ENCODE results near the gene ATAD5. TPM values are rescaled to one million over a fixed set of nuclear protein-coding genes. Genes with fewer than 3 reads are reported as not detected.
A peak's percentile ranks its signal among the peaks of the same experiment; 100 is the strongest.
"Not testable (repeated sequence)": the region's sequence is repeated elsewhere in the genome, so short reads cannot be mapped to it uniquely, and the experiment has no call there.

Gene ATAD5
- total and polyA plus RNA-seq, 8 donors, result 0.15 to 9.7 (median 0.97) TPM

DNA sequence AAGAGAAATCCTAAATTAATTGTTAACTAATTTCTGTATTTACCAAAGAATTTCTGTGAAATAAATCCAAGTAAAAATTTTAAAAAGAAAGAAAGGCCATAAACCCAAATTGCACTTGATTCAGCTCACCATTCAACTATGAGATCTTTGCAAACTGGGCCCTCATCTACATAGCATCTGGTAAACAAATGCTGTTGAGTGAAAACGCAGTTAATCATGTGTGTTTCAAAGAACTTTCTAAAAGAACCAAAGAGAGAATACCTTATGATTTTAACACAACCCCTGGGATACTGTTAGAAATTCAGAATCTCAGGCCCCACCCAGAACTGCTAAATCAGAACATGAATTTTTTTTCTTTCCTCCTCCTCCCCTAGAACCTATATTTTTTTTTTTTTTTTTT is 23.9 kb upstream of the ATAD5 start:
- intact Hi-C loops (cut with DNase I; ENCODE audit: low total_unique reads), result no loop called here

GRCh38 chr17:30808785-30809286 is 22.9 kb upstream of the ATAD5 start:
- TF ChIP-seq, protein P1, sequence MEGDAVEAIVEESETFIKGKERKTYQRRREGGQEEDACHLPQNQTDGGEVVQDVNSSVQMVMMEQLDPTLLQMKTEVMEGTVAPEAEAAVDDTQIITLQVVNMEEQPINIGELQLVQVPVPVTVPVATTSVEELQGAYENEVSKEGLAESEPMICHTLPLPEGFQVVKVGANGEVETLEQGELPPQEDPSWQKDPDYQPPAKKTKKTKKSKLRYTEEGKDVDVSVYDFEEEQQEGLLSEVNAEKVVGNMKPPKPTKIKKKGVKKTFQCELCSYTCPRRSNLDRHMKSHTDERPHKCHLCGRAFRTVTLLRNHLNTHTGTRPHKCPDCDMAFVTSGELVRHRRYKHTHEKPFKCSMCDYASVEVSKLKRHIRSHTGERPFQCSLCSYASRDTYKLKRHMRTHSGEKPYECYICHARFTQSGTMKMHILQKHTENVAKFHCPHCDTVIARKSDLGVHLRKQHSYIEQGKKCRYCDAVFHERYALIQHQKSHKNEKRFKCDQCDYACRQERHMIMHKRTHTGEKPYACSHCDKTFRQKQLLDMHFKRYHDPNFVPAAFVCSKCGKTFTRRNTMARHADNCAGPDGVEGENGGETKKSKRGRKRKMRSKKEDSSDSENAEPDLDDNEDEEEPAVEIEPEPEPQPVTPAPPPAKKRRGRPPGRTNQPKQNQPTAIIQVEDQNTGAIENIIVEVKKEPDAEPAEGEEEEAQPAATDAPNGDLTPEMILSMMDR (IDR thresholded peaks at IDR 0.05), result no peak
- peak in 1 of 3 donors; percentile 8 for TF ChIP-seq POLR2AphosphoS5 (IDR thresholded peaks at IDR 0.05)
- intact Hi-C loops (cut with DNase I; ENCODE audit: low total_unique reads), result no loop called here
- WGBS, 5 donors, result 70 to 77% (median 75%) methylated on average over 9 of the region's 9 CpGs
- Histone ChIP-seq H3K27ac (peak overlapping the region in 4 of 5 donors; percentile 29 to 80 (median 55)), H3K9me3 (no peaks in the 10 kb centered on the region), H3K27me3 (no peaks in the 10 kb centered on the region), H3K4me1 (peaks cover 0 to 51% (median 2%) of the 10 kb centered on the region in 4 donors), H3K36me3 (peaks cover under 1 to 28% (median 18%) of the 10 kb centered on the region in 4 donors), H3K4me3 (no peak overlapping the region)
- peak in 1 of 2 donors; percentile 55 for DNase-seq

More for the DNA sequence above, 23.9 kb upstream of the ATAD5 start:
- Histone ChIP-seq H3K27me3 (no peaks in the 10 kb centered on the region), H3K36me3 (peaks cover 10 to 38% (median 28%) of the 10 kb centered on the region in 4 donors), H3K9me3 (no peaks in the 10 kb centered on the region), H3K27ac (no peak overlapping the region), H3K4me1 (peaks cover 0 to 42% (median 2%) of the 10 kb centered on the region in 4 donors), H3K4me3 (no peak overlapping the region)
- WGBS, 5 donors, result 78 to 92% (median 87%) methylated on average over 1 of the region's 1 CpG
- no peak for DNase-seq
- TF ChIP-seq POLR2A (IDR thresholded peaks at IDR 0.05), result no peak
- TF ChIP-seq POLR2AphosphoS5 (IDR thresholded peaks at IDR 0.05), result no peak
- no peak for TF ChIP-seq EP300 (IDR thresholded peaks at IDR 0.05)
- TF ChIP-seq, protein P1 (IDR thresholded peaks at IDR 0.05), result no peak

- peak overlapping the region in 4 of 5 donors; percentile 29 to 80 (median 54) for H3K27ac ChIP-seq
- intact Hi-C loops (cut with DNase I; ENCODE audit: low total_unique reads), result no loop called here
- peaks cover 0 to 18% (median 9%) of the 10 kb centered on the region in 4 donors for H3K36me3 ChIP-seq
- DNase-seq, result no peak
- no peaks in the 10 kb centered on the region for H3K27me3 ChIP-seq
- no peak overlapping the region for H3K4me3 ChIP-seq
- TF ChIP-seq, protein P1 (IDR thresholded peaks at IDR 0.05), result no peak
- TF ChIP-seq POLR2A (IDR thresholded peaks at IDR 0.05) (no peak), POLR2AphosphoS5 (IDR thresholded peaks at IDR 0.05) (no peak), EP300 (IDR thresholded peaks at IDR 0.05) (no peak)
- 93 to 96% (median 94%) methylated on average over 6 of the region's 6 CpGs for WGBS, 5 donors
- H3K9me3 ChIP-seq, result no peaks in the 10 kb centered on the region
- peaks cover 0 to 52% (median 2%) of the 10 kb centered on the region in 4 donors for H3K4me1 ChIP-seq
Observed at GRCh38 chr17:30809867-30810266, 21.9 kb upstream of the ATAD5 start.

GRCh38 chr17:30812218-30813177 is 19.3 kb upstream of the ATAD5 start:
- H3K27me3 ChIP-seq, result no peaks in the 10 kb centered on the region
- H3K27ac ChIP-seq, result no peak overlapping the region

GRCh38 chr17:30814236-30814635 is 17.5 kb upstream of the ATAD5 start:
- intact Hi-C loops (cut with DNase I; ENCODE audit: low total_unique reads); H3K9me3 ChIP-seq; DNase-seq; H3K27me3 ChIP-seq; H3K27ac ChIP-seq; H3K4me3 ChIP-seq: not testable (repeated sequence)
- WGBS, 5 donors, result 89 to 94% (median 92%) methylated on average over 12 of the region's 12 CpGs
- Histone ChIP-seq H3K4me1 (peaks cover 0 to 32% (median 2%) of the 10 kb centered on the region in 4 donors), H3K36me3 (peaks cover 0 to 12% (median 9%) of the 10 kb centered on the region in 4 donors)

More at GRCh38 chr17:30812218-30813177, 19.3 kb upstream of the ATAD5 start:
- 58 to 64% (median 60%) methylated on average over 5 of the region's 5 CpGs for WGBS, 5 donors
- intact Hi-C loops (cut with DNase I; ENCODE audit: low total_unique reads), result no loop called here
- no peak for DNase-seq
- Histone ChIP-seq H3K4me3 (no peak overlapping the region), H3K36me3 (peaks cover 0 to 16% (median 9%) of the 10 kb centered on the region in 4 donors), H3K4me1 (peaks cover 0 to 37% (median 2%) of the 10 kb centered on the region in 4 donors), H3K9me3 (no peaks in the 10 kb centered on the region)
- no peak for TF ChIP-seq POLR2AphosphoS5 (IDR thresholded peaks at IDR 0.05)
- TF ChIP-seq, protein P1 (IDR thresholded peaks at IDR 0.05), result no peak
- TF ChIP-seq POLR2A (IDR thresholded peaks at IDR 0.05), result no peak
- no peak for TF ChIP-seq EP300 (IDR thresholded peaks at IDR 0.05)

GRCh38 chr17:30814860-30815259 is 16.9 kb upstream of the ATAD5 start:
- WGBS, 5 donors, result 73 to 96% (median 95%) methylated on average over 9 of the region's 9 CpGs
- H3K9me3 ChIP-seq; intact Hi-C loops (cut with DNase I; ENCODE audit: low total_unique reads); H3K4me3 ChIP-seq; H3K27me3 ChIP-seq; DNase-seq; H3K36me3 ChIP-seq; H3K27ac ChIP-seq: not testable (repeated sequence)
- peaks cover 0 to 33% (median 3%) of the 10 kb centered on the region in 4 donors for H3K4me1 ChIP-seq

Data from stomach (tissue), 9 donors.